ENCODE results near the gene NCF4.

- TF ChIP-seq CTCF (conservative IDR thresholded peaks at IDR 0.05; ENCODE audit: low read depth, low read length) = no peak
- no peak for TF ChIP-seq EZH2 (IDR thresholded peaks at IDR 0.05; ENCODE audit: borderline replicate concordance, low read depth, low read length, poor library complexity, severe bottlenecking)
Measured at GRCh38 chr22:36922105-36922608, 61.4 kb downstream of the NCF4 start.
